ENCODE results near the gene CTIF. TPM values are rescaled to one million over a fixed set of nuclear protein-coding genes. Genes with fewer than 3 reads are reported as not detected.

CTIF gene
- polyA plus RNA-seq, 3 donors: 11.7 to 74.2 (median 39.8) TPM

- H3K27ac ChIP-seq (ENCODE audit: low read depth, low read length): no peak overlapping the region
- 53 to 70% (median 60%) methylated on average over 21 of the region's 21 CpGs for WGBS, 3 donors
Measured at GRCh38 chr18:48827291-48828193, 288.7 kb downstream of the CTIF start.

- 50 to 64% (median 56%) methylated on average over 3 of the region's 3 CpGs for WGBS, 3 donors
- no peak overlapping the region for H3K27ac ChIP-seq (ENCODE audit: low read depth, low read length)
Measured at GRCh38 chr18:48828194-48828545, 289.3 kb downstream of the CTIF start.

DNA sequence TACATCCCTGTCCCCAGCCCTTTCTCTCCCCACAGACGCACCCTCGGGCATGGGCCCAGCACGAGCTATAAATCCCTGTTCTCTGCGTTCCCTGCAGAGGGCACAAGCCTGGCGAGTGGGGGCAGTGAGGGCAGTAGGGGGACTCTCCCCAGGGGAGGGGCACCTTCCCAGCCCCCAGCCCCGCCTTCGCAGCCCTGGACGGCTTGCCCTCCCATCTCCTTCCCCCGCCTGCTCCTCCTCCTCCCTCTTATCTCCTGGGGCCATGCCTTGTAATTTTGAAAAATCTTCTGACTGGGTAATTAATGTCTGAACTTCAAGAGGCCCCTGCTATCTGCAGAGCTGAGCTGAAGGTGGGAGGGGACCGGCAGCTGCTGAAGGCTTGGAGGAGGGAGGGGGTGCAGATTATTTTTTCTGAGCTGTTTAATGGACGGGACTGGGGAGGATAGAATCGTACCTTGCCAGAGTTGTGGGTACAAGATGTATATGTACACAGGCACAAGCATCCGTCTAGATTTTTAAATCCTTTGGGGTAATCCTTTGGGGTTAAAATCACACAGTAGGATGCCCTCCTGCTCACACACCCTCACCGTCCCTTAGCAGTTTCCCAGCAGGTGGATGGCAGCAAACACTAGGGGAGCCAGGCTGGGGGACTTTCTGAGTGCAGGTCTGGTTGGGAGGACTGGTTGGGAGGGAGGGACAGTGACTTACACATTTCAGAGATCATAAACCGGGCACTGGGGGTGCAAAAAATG, 290.0 kb downstream of the CTIF start:
- 54 to 78% (median 61%) methylated on average over 15 of the region's 15 CpGs for WGBS, 3 donors
- no peak overlapping the region for H3K27ac ChIP-seq (ENCODE audit: low read depth, low read length)

- 89 to 92% (median 90%) methylated on average over 13 of the region's 13 CpGs for WGBS, 3 donors
- no peak overlapping the region for H3K27ac ChIP-seq (ENCODE audit: low read depth, low read length)
Measured at GRCh38 chr18:48829443-48830149, 290.8 kb downstream of the CTIF start.

DNA sequence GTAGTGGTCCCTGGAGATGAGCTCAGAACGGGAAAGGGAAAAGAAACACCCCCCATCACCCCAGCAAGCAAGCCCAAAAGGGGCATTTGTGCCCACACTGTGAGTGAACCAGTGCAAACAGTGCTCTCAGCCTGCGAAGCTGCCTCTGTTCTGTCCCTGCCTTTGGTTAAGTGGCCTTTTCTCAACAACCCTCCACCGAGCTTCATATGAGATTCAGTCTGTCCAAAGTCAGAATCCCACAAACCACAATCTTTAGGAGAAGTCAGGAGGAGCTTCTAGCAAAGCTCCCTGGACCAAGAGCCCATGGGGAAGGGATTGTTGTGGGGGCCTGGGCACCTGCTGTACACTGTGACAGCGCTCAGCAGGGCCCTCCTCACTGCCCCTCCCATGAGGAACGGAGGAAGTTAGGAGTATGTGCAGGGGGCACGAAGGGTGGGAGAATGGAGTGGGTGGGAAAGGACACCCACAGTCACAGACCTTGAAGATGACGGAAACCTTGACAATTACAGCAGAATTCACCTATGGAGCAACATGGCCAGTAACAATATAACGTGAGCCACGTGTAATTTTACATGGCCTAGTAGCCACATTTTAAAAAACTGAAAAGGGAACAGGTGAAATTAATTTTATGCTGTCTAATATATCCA, 292.4 kb downstream of the CTIF start:
- WGBS, 3 donors: 91 to 95% (median 91%) methylated on average over 9 of the region's 9 CpGs

GRCh38 chr18:48831802-48832201, 293.0 kb downstream of the CTIF start:
- H3K27ac ChIP-seq (ENCODE audit: low read depth, low read length): no peak overlapping the region
- 89 to 97% (median 92%) methylated on average over 6 of the region's 6 CpGs for WGBS, 3 donors

More for the DNA sequence above, 292.4 kb downstream of the CTIF start:
- H3K27ac ChIP-seq (ENCODE audit: low read depth, low read length): no peak overlapping the region

GRCh38 chr18:48832938-48833700, 294.3 kb downstream of the CTIF start:
- WGBS, 3 donors: 58 to 82% (median 60%) methylated on average over 13 to 16 of the region's 16 CpGs
- H3K27ac ChIP-seq (ENCODE audit: low read depth, low read length): no peak overlapping the region

DNA sequence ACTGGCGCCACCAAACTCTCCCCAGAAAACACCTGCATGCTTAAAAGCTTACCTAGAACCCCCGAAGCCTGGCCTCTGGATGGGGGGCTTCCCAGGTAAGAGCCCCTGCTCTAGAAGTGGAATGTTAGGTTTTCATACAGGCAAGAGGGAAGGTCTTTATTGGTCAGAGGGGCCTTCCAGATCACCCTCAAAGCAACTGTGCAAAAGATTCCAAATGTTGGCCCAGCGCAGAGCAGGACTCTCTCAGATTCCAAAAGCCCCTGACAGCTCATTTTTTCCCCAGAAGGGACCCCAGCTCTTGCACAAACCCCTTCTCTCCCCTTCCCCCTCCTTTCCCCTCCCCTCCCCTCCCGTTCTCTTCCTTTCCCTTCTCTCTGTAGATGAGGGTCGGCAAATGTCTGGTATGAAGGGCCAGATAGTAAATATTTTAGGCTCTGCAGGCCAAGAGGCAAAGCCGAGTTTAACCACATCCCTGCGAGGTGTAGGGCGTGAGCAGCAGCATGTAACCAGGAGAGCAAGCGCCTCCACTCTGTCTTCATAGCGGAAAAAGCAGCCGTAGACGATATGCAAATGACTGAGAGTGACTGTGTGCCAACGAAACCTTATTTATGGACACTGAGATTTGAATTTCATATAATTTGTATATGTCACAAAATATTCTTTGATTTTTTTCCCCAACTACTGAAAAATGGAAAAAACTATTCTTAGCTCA, 295.0 kb downstream of the CTIF start:
- WGBS, 3 donors: 61 to 83% (median 63%) methylated on average over 13 of the region's 13 CpGs
- no peak overlapping the region for H3K27ac ChIP-seq (ENCODE audit: low read depth, low read length)

DNA sequence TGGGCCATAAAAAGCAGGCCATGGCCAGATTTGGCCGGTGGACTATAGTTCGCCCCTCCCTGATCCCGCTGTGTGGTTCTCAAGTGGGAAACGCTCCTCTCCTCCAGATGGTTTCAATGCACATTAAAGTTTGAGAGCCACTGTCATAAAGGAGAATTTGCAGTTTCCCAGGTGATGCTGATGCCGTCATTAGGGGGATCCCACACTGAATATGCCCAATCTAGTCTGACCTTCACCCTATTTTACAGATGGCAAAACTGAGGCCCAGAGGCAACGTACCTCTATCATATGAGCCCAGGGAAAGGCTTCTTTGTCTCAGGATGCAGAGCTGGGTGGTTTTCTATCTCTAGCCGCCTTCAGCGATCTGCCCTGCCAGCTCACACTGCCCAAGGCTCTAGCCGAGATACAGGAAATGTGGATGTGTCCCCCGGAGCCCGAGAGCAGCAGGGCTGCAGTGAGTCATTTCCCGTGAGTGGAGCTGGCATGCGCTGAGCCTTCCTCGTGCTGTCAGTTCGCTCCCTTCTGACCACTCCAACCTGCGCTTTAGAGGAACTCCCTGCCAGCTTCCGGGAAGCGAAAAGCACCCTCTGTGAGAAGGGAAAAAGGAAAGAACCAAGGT, 295.7 kb downstream of the CTIF start:
- H3K27ac ChIP-seq (ENCODE audit: low read depth, low read length): no peak overlapping the region
- 41 to 78% (median 46%) methylated on average over 18 of the region's 18 CpGs for WGBS, 3 donors

DNA sequence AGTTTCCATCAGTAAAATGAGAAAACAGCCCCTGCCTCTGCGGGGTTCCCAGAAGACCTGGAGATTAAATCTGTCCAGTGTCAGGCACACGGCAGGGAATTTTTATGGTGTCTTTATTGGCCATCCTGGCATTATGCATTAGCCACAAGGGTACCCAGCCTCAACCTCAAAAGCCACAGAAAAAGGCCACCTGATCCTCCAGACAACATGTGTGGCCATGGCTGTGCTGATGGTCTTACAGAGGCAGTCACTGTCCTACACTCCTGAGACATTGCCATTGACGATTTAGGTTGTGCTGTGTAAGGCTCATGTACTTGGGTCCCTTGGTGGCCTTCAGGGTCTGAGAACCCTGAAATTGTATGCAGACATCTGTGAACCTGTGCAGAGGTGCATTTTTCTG, 296.3 kb downstream of the CTIF start:
- H3K27ac ChIP-seq (ENCODE audit: low read depth, low read length): no peak overlapping the region
- 65 to 95% (median 73%) methylated on average over 3 of the region's 3 CpGs for WGBS, 3 donors

DNA sequence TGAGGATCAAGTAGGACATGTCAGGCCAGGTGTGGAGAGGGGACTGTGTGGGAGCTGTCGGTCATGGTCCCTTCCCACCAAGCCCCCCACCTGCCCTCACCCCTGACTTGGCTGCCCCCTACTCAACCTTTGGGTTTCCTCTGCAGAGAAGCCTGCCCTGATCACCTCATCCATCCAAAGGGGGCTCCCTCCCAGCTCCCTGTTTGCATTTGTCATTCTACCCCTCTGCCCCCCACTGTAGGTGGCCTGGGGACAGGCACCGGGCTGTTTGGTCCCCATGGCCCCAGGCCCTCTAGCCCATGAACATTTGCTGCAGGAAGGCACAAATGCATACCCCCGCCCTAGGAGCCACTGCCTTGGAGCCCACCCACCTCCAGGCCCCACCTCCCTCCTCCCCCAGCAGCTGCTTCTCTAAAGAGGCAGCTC, 296.9 kb downstream of the CTIF start:
- no peak overlapping the region for H3K27ac ChIP-seq (ENCODE audit: low read depth, low read length)
- WGBS, 3 donors: 91 to 95% (median 94%) methylated on average over 3 of the region's 3 CpGs

- no peak overlapping the region for H3K27ac ChIP-seq (ENCODE audit: low read depth, low read length)
- 57 to 93% (median 74%) methylated on average over 4 of the region's 4 CpGs for WGBS, 3 donors
Measured at GRCh38 chr18:48836231-48836805, 297.5 kb downstream of the CTIF start.

DNA sequence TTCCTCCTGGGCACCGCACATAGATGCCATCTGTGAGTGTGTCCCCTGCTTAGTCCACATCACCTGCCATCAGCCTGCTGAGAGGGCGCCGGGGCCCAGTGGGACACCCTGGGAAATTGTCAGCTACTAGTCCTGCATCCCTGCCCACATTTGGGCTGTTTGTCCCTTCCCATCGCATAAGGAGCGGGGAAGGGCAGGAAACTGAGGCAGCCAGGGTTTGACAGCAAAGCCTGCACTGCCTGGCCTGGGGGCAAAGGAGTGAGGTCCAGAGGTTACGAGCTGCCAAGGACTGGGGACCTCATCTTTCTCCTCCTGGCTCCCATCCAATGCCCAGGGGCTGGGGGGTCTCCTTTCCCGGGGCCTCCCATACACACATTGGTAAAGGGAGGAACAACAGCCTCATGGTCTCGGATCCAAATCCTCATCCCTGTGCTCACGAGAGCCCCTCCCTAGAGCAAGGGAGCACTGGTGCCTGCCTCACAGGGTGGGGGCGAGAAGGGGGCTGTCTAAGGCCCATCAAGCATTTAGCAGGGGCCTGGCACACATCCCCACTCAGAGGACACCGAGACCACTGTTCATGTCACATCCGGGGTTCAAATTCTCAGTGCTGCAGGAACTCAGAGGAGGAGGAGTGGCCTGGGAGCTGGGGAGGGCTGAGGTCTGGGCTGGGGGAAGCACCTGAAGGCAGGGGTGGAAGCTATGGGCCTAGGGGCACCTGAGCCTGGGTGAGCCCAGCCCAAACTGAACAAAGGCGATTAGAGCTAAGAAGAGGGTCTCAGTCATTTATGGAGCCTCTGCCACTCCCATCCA, 298.2 kb downstream of the CTIF start:
- no peak overlapping the region for H3K27ac ChIP-seq (ENCODE audit: low read depth, low read length)
- WGBS, 3 donors: 96 to 99% (median 97%) methylated on average over 13 of the region's 13 CpGs

GRCh38 chr18:48837676-48838075, 298.8 kb downstream of the CTIF start:
- no peak overlapping the region for H3K27ac ChIP-seq (ENCODE audit: low read depth, low read length)
- 91 to 98% (median 95%) methylated on average over 3 of the region's 3 CpGs for WGBS, 3 donors

- H3K27ac ChIP-seq (ENCODE audit: low read depth, low read length): no peak overlapping the region
- WGBS, 3 donors: 95 to 96% (median 96%) methylated on average over 12 of the region's 12 CpGs
Measured at GRCh38 chr18:48838166-48838775, 299.4 kb downstream of the CTIF start.

All from adipose tissue (tissue), 3 donors.